NCI-H82 (cell line): Measurements from ENCODE around the gene PHF2.

Experiments used
- DNase-seq: peaks from one replicate; lab custom pipeline; 2025; lab: John Stamatoyannopoulos, UW

PHF2 gene

GRCh38 chr9:93701494-93702218 lies 125.3 kb downstream of the PHF2 start:
- DNase-seq = no peak

DNA sequence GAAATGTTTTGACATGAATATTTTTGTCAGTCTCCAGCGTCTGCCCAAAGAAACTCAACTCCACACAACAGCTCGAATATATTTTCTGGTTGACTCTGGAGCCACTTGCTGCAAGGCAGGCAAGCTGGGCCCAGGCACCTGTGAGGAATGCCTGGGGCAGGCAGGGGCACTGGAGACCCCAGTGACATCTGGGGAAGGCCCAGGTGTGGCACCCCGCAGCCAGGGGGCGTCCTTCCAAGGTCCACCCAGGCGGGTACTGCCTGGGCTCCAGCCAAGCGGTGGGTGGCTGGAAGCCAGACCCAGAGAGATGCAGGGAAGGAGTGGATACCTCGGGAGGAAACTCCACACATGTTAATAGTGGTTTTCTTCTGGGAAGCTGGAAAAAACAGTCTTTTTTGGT lies 125.9 kb downstream of the PHF2 start:
- DNase-seq = no peak

- DNase-seq = no peak
These were observed 132.1 kb downstream of the PHF2 start for GRCh38 chr9:93708289-93708986.

DNA sequence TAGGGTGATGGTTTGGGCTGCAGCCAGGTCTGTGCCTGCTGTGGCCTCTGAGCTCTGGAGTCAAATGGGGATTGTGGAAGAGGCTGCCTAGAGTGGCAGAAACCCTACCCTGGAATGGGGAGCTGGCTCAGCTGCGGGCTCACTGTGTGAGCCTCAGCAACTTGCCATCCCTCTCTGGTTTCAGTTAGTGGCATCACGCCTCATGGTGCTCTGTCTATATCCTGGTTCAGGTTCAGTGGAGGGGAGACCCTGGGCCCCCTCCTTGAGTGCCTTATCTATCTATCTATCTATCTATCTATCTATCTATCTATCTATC lies 132.6 kb downstream of the PHF2 start:
- DNase-seq = no peak

- no peak for DNase-seq
These were observed 133.4 kb downstream of the PHF2 start for GRCh38 chr9:93709600-93710369.

DNA sequence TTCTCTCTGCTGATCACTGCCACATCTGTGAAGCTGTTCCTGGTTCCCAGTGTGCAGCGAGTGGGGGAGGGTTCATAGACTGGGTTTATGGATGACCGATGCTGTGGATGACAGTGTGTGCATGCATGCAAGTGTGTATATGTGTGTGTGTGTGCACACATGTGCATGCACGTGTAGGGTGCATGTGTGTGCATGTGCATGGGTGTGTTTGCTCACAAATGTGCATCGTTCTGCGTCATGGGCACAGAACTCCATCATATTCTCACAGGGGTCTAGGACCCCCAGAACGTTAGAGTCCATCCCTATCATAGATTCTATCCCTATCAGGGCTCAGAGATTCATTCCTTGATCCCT lies 134.0 kb downstream of the PHF2 start:
- no peak for DNase-seq

- no peak for DNase-seq
These were observed 134.6 kb downstream of the PHF2 start for GRCh38 chr9:93711002-93711401.

GRCh38 chr9:93712896-93713295 lies 136.5 kb downstream of the PHF2 start:
- no peak for DNase-seq

- DNase-seq = no peak
These were observed 137.3 kb downstream of the PHF2 start for GRCh38 chr9:93713716-93714115.

DNA sequence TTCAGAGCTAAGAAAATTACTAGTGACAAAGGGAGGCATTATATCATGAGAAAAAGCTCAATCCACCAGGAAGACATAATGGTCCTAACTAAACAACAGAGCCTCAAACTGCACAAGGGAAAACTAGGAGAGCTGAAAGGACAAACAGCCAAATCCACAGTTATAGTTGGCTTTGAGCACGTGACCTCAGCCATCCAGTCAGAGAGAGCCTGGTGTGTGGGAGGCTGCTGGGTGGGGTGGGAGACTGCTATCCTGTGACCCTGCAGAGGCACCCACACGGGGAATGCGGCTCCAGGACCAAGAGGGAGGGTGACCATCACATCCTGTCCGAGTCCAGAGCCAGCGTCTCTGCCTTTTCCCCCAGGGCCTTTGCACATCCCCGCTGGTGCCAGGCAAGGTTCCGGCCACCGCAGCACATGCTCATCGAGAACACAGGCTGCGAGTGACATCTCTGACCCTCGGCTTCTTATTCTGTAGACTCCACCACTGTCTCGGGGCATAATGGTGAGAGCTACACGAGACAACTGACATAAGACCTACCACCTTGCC lies 145.1 kb downstream of the PHF2 start:
- DNase-seq = no peak

DNA sequence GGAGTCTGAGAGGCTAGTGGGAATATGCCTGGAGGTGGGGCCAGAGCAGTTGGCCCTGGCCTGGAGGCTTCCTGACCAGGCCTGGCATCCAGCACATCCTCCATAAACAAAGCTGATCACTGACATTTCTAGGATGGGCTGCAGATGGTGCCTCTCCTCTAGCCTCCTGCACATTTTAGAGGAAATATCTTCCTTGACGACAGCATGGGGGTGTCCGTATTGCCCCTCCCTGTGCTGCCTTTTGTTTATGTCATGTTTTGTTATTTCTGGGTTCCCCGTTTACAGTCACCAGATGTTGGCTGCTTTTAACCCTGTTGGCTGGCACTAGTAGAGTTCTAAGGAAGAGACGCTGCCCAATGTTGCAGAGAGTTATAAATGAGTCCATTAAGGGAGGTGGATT lies 148.5 kb downstream of the PHF2 start:
- DNase-seq = no peak

- no peak for DNase-seq
These were observed 149.0 kb downstream of the PHF2 start for GRCh38 chr9:93725382-93725781.

DNA sequence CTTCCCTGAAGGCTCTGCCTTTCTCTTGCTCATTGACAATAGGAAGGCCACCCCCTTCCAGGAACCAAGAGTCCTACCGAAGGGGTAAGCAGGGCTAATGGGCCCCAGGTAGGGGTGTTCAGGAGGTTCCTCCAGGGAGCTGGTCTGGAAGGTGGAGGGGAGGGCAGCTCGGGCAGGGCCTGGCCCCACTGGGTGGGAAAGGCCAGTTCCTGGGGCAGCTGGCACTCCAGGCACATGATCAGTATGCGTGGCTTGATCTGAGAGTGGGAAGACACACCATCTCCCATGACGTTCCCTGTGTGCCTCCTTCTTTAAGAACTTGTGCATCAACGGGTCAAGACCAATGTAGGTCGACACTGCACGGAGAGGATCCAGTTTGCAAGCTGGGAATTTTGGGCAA lies 149.8 kb downstream of the PHF2 start:
- no peak for DNase-seq
